GM18511 (cell line): ENCODE results near the gene BTN3A1.

Source experiments
- ATAC-seq: cut with Tn5 transposase; IDR thresholded peaks from one replicate; pipeline ENCODE4 v1.9.1; 2021; ENCODE audit warnings: mild to moderate bottlenecking, moderate library complexity; ENCODE audit not compliant: unreplicated experiment

The BTN3A1 gene

DNA sequence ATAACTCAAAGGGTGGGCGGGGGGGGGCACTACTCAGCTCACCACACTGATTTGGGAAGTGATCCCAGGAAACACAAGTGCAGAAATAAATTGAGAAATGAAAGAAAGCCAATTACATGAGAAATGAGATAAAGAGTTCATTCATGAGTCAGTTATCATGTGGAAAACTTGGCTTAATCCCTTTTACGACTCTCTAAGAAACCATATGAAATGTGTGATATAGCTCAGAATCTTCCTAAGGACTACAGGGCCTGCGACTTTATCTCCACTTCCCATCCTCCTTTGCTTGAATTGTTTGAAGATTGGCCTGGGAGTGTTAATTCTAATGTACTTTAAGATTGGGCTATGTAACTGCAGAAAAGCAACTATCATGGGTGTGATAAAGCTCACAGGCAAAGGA is 22.8 kb upstream of the BTN3A1 start:
- ATAC-seq: no peak

DNA sequence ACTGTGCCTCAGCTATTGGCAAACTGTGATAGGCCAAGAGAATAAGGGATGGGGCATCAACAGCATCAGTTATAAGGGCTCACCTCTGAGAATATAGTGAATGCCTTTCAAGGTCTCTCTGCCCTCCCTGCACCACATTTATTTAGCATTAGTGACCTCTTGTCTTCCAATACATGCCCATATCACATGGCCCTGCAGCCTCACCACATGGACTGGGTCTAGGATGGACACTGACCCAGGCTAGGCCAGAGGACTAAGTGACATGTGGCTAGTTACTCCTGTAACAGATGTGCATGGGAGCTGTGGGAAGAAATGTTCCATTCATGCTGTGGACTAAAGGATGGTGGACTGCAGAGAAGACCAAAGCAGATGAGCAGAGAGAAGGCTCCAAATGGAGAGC is 22.3 kb upstream of the BTN3A1 start:
- no peak for ATAC-seq

GRCh38 chr6:26380256-26380655 is 21.8 kb upstream of the BTN3A1 start:
- no peak for ATAC-seq

- no peak for ATAC-seq
These were observed 20.0 kb upstream of the BTN3A1 start for GRCh38 chr6:26382121-26382520.

GRCh38 chr6:26383624-26384417 is 18.3 kb upstream of the BTN3A1 start:
- ATAC-seq: peak; percentile 36

DNA sequence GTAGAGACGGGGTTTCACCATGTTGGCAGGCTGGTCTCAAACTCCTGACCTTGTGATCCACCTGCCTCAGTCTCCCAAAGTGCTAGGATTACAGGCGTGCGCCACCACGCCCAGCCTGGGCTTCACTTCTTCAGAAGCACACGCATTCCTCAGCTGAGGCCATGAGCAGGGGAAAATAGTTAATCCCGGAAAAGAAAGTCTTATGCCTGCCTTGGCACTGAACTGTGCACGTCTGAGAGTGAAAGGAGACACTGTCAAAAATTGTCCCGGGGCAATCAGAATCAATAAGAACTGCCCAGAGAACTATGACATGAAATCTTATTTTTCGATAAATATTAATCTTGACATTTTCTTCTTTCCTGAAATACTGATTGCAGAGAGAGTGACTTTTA is 16.3 kb upstream of the BTN3A1 start:
- ATAC-seq: no peak

DNA sequence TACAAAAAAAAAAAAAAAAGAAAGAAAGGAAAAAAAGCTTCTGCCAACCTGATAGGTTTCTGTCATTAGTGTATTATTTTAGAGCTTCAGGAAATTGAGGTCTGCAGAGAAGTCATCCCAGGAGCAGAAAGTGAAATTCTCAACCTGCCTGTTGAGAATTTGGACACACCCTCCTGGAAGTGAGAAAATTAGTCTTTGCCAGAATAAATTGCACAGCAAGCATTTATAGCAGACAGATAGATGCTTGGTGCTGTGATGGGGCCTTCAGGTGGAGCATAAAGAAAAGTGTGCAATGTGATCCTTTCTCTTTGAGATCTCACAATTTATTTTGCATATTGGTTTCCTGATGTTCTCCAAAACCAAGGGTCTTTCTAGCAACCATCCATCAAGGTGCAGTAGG is 14.5 kb upstream of the BTN3A1 start:
- ATAC-seq: no peak

DNA sequence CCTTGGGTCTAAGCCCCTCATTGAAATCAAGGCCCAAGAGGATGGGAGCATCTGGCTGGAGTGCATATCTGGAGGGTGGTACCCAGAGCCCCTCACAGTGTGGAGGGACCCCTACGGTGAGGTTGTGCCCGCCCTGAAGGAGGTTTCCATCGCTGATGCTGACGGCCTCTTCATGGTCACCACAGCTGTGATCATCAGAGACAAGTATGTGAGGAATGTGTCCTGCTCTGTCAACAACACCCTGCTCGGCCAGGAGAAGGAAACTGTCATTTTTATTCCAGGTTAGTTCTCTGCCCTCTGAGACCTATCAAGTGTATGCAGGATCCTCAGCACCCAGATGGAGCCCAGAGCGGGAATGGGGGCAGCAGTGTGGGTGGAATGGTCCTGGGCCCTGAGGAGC is 14.1 kb upstream of the BTN3A1 start:
- no peak for ATAC-seq

- ATAC-seq: no peak
These were observed 13.6 kb upstream of the BTN3A1 start for GRCh38 chr6:26388441-26388840.

DNA sequence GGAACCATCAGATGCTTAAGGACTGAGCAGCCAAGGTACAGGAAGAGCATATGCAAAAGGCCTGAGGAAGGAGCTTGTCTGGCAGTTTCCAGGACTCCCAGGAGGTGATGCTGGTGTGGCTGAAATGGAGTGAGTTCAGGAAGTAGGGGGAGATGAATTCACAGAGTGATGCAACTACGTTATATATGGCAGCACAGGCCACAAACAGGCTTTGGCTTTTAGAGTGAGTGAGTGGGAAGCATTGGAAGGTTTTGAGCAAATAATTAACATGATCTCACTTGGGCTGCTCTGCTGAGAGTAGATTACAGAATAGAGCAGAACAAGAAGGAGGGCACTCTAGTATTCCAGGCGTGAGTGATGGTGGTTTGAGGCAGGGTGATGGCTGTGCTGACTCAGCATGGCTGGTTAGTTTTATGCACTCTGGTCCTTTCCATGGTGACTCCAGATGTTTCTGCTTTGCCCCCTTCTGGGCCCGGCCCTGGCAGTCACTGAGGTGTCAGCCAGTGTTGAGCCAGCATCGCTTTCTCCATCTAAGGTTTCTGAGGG is 12.7 kb upstream of the BTN3A1 start:
- no peak for ATAC-seq

DNA sequence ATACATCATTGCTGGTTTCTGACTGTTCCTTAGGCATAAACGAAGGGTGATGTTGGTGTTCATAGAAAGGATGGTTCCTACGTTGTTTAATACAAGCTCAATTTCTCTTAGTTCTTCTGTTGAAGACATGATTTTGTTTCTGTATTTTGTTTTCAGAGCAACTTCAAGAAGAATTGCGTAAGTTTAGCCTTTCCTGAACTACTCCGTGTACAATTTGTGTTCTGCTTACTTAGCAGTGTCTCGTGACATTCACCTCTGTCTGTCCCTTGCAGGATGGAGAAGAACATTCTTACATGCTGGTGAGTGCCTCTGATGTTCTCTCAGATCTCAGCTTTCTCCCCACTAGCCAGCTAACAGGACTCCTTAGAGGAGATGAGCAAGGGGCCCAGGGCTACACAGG is 11.5 kb upstream of the BTN3A1 start:
- ATAC-seq: no peak

GRCh38 chr6:26392932-26393636 is 9.0 kb upstream of the BTN3A1 start:
- no peak for ATAC-seq

GRCh38 chr6:26394289-26394688 is 7.8 kb upstream of the BTN3A1 start:
- no peak for ATAC-seq

GRCh38 chr6:26398555-26398954 is 3.5 kb upstream of the BTN3A1 start:
- ATAC-seq: no peak

GRCh38 chr6:26400626-26401025 is 1.4 kb upstream of the BTN3A1 start:
- no peak for ATAC-seq

- ATAC-seq: no peak
These were observed 587 bp upstream of the BTN3A1 start for GRCh38 chr6:26401389-26401986.

GRCh38 chr6:26403893-26404292 is 1.8 kb downstream of the BTN3A1 start:
- no peak for ATAC-seq

GRCh38 chr6:26404546-26404945 is 2.5 kb downstream of the BTN3A1 start:
- no peak for ATAC-seq

DNA sequence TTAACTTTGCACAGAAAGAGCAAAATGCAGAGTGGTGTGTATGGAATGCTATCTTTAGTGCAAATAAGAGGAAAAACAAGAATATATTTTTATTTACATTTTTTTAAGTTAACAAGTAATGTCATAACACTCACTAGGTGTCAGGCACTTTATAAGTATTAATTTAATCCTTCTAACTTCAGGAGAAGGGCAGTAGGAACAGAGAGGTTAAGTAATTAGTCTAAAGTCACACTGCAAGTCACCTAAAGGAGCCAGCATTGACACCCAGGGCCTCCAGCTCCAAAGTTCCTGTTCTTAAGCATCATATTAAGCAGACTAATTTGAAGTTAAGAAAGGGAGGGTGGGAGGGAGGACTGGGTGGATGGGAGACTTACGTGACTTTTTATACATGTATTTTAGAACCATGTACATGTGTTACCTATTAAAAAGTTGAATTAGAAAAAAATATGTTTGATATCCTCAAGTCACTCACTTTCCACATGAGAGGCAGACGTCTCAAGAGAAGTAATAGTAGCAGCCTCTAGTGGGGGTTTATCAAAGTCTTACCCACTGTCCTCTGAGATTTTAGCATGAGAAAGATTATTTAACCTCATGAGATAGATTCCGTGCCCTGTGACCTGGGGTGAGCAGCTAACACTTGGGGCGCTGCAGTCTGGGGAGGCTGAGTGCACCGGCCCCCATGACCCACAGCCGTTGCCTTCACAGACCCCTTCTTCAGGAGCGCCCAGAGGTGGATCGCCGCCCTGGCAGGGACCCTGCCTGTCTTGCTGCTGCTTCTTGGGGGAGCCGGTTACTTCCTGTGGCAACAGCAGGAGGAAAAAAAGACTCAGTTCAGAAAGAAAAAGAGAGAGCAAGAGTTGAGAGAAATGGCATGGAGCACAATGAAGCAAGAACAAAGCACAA is 7.0 kb downstream of the BTN3A1 start:
- no peak for ATAC-seq

GRCh38 chr6:26411751-26412150 is 9.7 kb downstream of the BTN3A1 start:
- no peak for ATAC-seq

- ATAC-seq: no peak
These were observed 10.2 kb downstream of the BTN3A1 start for GRCh38 chr6:26412228-26412627.
